ENCODE data around the gene FREM3.
"Not testable (repeated sequence)": the region's sequence is repeated elsewhere in the genome, so short reads cannot be mapped to it uniquely, and the experiment has no call there.

Gene FREM3

GRCh38 chr4:143700416-143701352 lies at the start of gene FREM3:
FREM3 (minus strand) TSS chr4:143700675; CDS start chr4:143700675, 0 bp downstream.
- Histone ChIP-seq H3K27me3 (ENCODE audit: control insufficient read depth in 1 of 2, insufficient read depth in 2 of 2, low read length in 2 of 2) (peaks cover 36 to 42% of the 10 kb centered on the region in 2 donors), H3K9ac (ENCODE audit: low read length in 2 of 2) (no peak within 1 kb of the TSS), H3K27ac (ENCODE audit: low read length) (no peak within 1 kb of the TSS), H3K4me3 (ENCODE audit: low read length in 2 of 2) (peak within 1 kb of the TSS; percentile 52 to 70), H3K9me3 (ENCODE audit: control insufficient read depth in 2 of 2, low read length in 2 of 2) (no peaks in the 10 kb centered on the region), H3K4me1 (ENCODE audit: control insufficient read depth, insufficient read depth, low read length) (peaks cover 18% of the 10 kb centered on the region), H3K36me3 (ENCODE audit: control insufficient read depth in 2 of 2, insufficient read depth in 2 of 2, low read length in 2 of 2) (no peaks in the 10 kb centered on the region)

- H3K4me1 ChIP-seq (ENCODE audit: control insufficient read depth, insufficient read depth, low read length): no peaks in the 10 kb centered on the region
- no peak overlapping the region for H3K9ac ChIP-seq (ENCODE audit: low read length in 2 of 2)
- no peak overlapping the region for H3K27ac ChIP-seq (ENCODE audit: low read length)
- H3K36me3 ChIP-seq (ENCODE audit: control insufficient read depth in 2 of 2, insufficient read depth in 2 of 2, low read length in 2 of 2): no peaks in the 10 kb centered on the region
- H3K9me3 ChIP-seq (ENCODE audit: control insufficient read depth in 2 of 2, low read length in 2 of 2): no peaks in the 10 kb centered on the region
- H3K27me3 ChIP-seq (ENCODE audit: control insufficient read depth in 1 of 2, insufficient read depth in 2 of 2, low read length in 2 of 2): no peaks in the 10 kb centered on the region
- no peak overlapping the region for H3K4me3 ChIP-seq (ENCODE audit: low read length in 2 of 2)
These were observed 45.4 kb upstream of the FREM3 start for GRCh38 chr4:143745874-143746273.

- H3K27ac ChIP-seq (ENCODE audit: low read length): no peak overlapping the region
- H3K9me3 ChIP-seq (ENCODE audit: control insufficient read depth in 2 of 2, low read length in 2 of 2): no peaks in the 10 kb centered on the region
- no peaks in the 10 kb centered on the region for H3K27me3 ChIP-seq (ENCODE audit: control insufficient read depth in 1 of 2, insufficient read depth in 2 of 2, low read length in 2 of 2)
- no peaks in the 10 kb centered on the region for H3K4me1 ChIP-seq (ENCODE audit: control insufficient read depth, insufficient read depth, low read length)
- H3K36me3 ChIP-seq (ENCODE audit: control insufficient read depth in 2 of 2, insufficient read depth in 2 of 2, low read length in 2 of 2): no peaks in the 10 kb centered on the region
- H3K4me3 ChIP-seq (ENCODE audit: low read length in 2 of 2): no peak overlapping the region
- no peak overlapping the region for H3K9ac ChIP-seq (ENCODE audit: low read length in 2 of 2)
These were observed 43.1 kb upstream of the FREM3 start for GRCh38 chr4:143743591-143743990.

- H3K27ac ChIP-seq (ENCODE audit: low read length): no peak overlapping the region
- no peaks in the 10 kb centered on the region for H3K9me3 ChIP-seq (ENCODE audit: control insufficient read depth in 2 of 2, low read length in 2 of 2)
- H3K4me1 ChIP-seq (ENCODE audit: control insufficient read depth, insufficient read depth, low read length): no peaks in the 10 kb centered on the region
- H3K4me3 ChIP-seq (ENCODE audit: low read length in 2 of 2): no peak overlapping the region
- H3K36me3 ChIP-seq (ENCODE audit: control insufficient read depth in 2 of 2, insufficient read depth in 2 of 2, low read length in 2 of 2): no peaks in the 10 kb centered on the region
- H3K9ac ChIP-seq (ENCODE audit: low read length in 2 of 2): no peak overlapping the region
- no peaks in the 10 kb centered on the region for H3K27me3 ChIP-seq (ENCODE audit: control insufficient read depth in 1 of 2, insufficient read depth in 2 of 2, low read length in 2 of 2)
These were observed 42.4 kb upstream of the FREM3 start for GRCh38 chr4:143742834-143743233.

GRCh38 chr4:143736861-143737260 lies 36.4 kb upstream of the FREM3 start:
- Histone ChIP-seq H3K9me3 (ENCODE audit: control insufficient read depth in 2 of 2, low read length in 2 of 2) (peaks cover 0 to 2% of the 10 kb centered on the region in 2 donors), H3K4me1 (ENCODE audit: control insufficient read depth, insufficient read depth, low read length) (no peaks in the 10 kb centered on the region), H3K9ac (ENCODE audit: low read length in 2 of 2) (no peak overlapping the region), H3K36me3 (ENCODE audit: control insufficient read depth in 2 of 2, insufficient read depth in 2 of 2, low read length in 2 of 2) (no peaks in the 10 kb centered on the region), H3K27me3 (ENCODE audit: control insufficient read depth in 1 of 2, insufficient read depth in 2 of 2, low read length in 2 of 2) (no peaks in the 10 kb centered on the region), H3K27ac (ENCODE audit: low read length) (no peak overlapping the region), H3K4me3 (ENCODE audit: low read length in 2 of 2) (no peak overlapping the region)

- H3K27me3 ChIP-seq (ENCODE audit: control insufficient read depth in 1 of 2, insufficient read depth in 2 of 2, low read length in 2 of 2); H3K9ac ChIP-seq (ENCODE audit: low read length in 2 of 2); H3K9me3 ChIP-seq (ENCODE audit: control insufficient read depth in 2 of 2, low read length in 2 of 2): not testable (repeated sequence)
These were observed 35.6 kb upstream of the FREM3 start for GRCh38 chr4:143736061-143736460.

GRCh38 chr4:143728166-143728565 lies 27.7 kb upstream of the FREM3 start:
- no peaks in the 10 kb centered on the region for H3K27me3 ChIP-seq (ENCODE audit: control insufficient read depth in 1 of 2, insufficient read depth in 2 of 2, low read length in 2 of 2)
- no peaks in the 10 kb centered on the region for H3K36me3 ChIP-seq (ENCODE audit: control insufficient read depth in 2 of 2, insufficient read depth in 2 of 2, low read length in 2 of 2)
- H3K9me3 ChIP-seq (ENCODE audit: control insufficient read depth in 2 of 2, low read length in 2 of 2): no peaks in the 10 kb centered on the region
- H3K4me3 ChIP-seq (ENCODE audit: low read length in 2 of 2): no peak overlapping the region
- no peak overlapping the region for H3K9ac ChIP-seq (ENCODE audit: low read length in 2 of 2)
- H3K4me1 ChIP-seq (ENCODE audit: control insufficient read depth, insufficient read depth, low read length): no peaks in the 10 kb centered on the region
- H3K27ac ChIP-seq (ENCODE audit: low read length): no peak overlapping the region

More at GRCh38 chr4:143736061-143736460, 35.6 kb upstream of the FREM3 start:
- H3K36me3 ChIP-seq (ENCODE audit: control insufficient read depth in 2 of 2, insufficient read depth in 2 of 2, low read length in 2 of 2); H3K4me1 ChIP-seq (ENCODE audit: control insufficient read depth, insufficient read depth, low read length); H3K4me3 ChIP-seq (ENCODE audit: low read length in 2 of 2); H3K27ac ChIP-seq (ENCODE audit: low read length): not testable (repeated sequence)

- Histone ChIP-seq H3K27me3 (ENCODE audit: control insufficient read depth in 1 of 2, insufficient read depth in 2 of 2, low read length in 2 of 2) (no peaks in the 10 kb centered on the region), H3K9me3 (ENCODE audit: control insufficient read depth in 2 of 2, low read length in 2 of 2) (no peaks in the 10 kb centered on the region), H3K36me3 (ENCODE audit: control insufficient read depth in 2 of 2, insufficient read depth in 2 of 2, low read length in 2 of 2) (no peaks in the 10 kb centered on the region), H3K9ac (ENCODE audit: low read length in 2 of 2) (no peak overlapping the region), H3K27ac (ENCODE audit: low read length) (no peak overlapping the region), H3K4me1 (ENCODE audit: control insufficient read depth, insufficient read depth, low read length) (no peaks in the 10 kb centered on the region), H3K4me3 (ENCODE audit: low read length in 2 of 2) (no peak overlapping the region)
These were observed 26.2 kb upstream of the FREM3 start for GRCh38 chr4:143726714-143727113.

- no peak overlapping the region for H3K9ac ChIP-seq (ENCODE audit: low read length in 2 of 2)
- H3K27ac ChIP-seq (ENCODE audit: low read length): no peak overlapping the region
- no peaks in the 10 kb centered on the region for H3K4me1 ChIP-seq (ENCODE audit: control insufficient read depth, insufficient read depth, low read length)
- no peaks in the 10 kb centered on the region for H3K36me3 ChIP-seq (ENCODE audit: control insufficient read depth in 2 of 2, insufficient read depth in 2 of 2, low read length in 2 of 2)
- no peak overlapping the region for H3K4me3 ChIP-seq (ENCODE audit: low read length in 2 of 2)
- H3K9me3 ChIP-seq (ENCODE audit: control insufficient read depth in 2 of 2, low read length in 2 of 2): no peaks in the 10 kb centered on the region
- no peaks in the 10 kb centered on the region for H3K27me3 ChIP-seq (ENCODE audit: control insufficient read depth in 1 of 2, insufficient read depth in 2 of 2, low read length in 2 of 2)
These were observed 20.8 kb upstream of the FREM3 start for GRCh38 chr4:143721317-143721716.

GRCh38 chr4:143718748-143719147 lies 18.3 kb upstream of the FREM3 start:
- not testable (repeated sequence) for H3K9ac ChIP-seq (ENCODE audit: low read length in 2 of 2); H3K4me3 ChIP-seq (ENCODE audit: low read length in 2 of 2); H3K27me3 ChIP-seq (ENCODE audit: control insufficient read depth in 1 of 2, insufficient read depth in 2 of 2, low read length in 2 of 2); H3K9me3 ChIP-seq (ENCODE audit: control insufficient read depth in 2 of 2, low read length in 2 of 2); H3K27ac ChIP-seq (ENCODE audit: low read length); H3K36me3 ChIP-seq (ENCODE audit: control insufficient read depth in 2 of 2, insufficient read depth in 2 of 2, low read length in 2 of 2); H3K4me1 ChIP-seq (ENCODE audit: control insufficient read depth, insufficient read depth, low read length)

- Histone ChIP-seq H3K9me3 (ENCODE audit: control insufficient read depth in 2 of 2, low read length in 2 of 2) (no peaks in the 10 kb centered on the region), H3K4me1 (ENCODE audit: control insufficient read depth, insufficient read depth, low read length) (no peaks in the 10 kb centered on the region), H3K4me3 (ENCODE audit: low read length in 2 of 2) (no peak overlapping the region), H3K9ac (ENCODE audit: low read length in 2 of 2) (no peak overlapping the region), H3K27ac (ENCODE audit: low read length) (no peak overlapping the region), H3K27me3 (ENCODE audit: control insufficient read depth in 1 of 2, insufficient read depth in 2 of 2, low read length in 2 of 2) (no peaks in the 10 kb centered on the region), H3K36me3 (ENCODE audit: control insufficient read depth in 2 of 2, insufficient read depth in 2 of 2, low read length in 2 of 2) (no peaks in the 10 kb centered on the region)
These were observed 13.6 kb upstream of the FREM3 start for GRCh38 chr4:143713955-143714625.
